OCI-M1 (cell line): ENCODE results near the gene BEND6.
"Not testable (repeated sequence)": the region's sequence is repeated elsewhere in the genome, so short reads cannot be mapped to it uniquely, and the experiment has no call there.

Experiments
- DNase-seq: peaks from one replicate; lab custom pipeline; 2025; lab: John Stamatoyannopoulos, UW

BEND6 gene

DNA sequence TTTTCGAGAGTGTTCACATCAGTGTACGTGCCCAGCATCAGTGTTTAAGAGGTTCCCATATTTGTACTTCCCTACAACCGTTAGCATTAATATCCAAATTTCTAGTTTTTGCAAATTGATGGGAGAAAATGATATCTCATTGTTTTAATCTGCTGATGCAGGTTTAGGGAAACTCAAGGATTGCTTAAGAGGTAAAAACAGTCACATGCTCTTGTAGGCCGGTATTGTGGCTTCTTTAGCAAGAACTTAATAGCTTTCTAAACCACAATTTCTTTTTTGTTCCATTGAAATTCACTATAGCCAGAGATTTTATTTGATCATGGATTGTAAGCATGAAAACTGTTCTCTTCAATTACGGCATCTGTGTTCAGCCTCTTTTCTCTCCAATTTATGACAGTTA, 29.5 kb downstream of the BEND6 start:
- peak; percentile 42 for DNase-seq

DNA sequence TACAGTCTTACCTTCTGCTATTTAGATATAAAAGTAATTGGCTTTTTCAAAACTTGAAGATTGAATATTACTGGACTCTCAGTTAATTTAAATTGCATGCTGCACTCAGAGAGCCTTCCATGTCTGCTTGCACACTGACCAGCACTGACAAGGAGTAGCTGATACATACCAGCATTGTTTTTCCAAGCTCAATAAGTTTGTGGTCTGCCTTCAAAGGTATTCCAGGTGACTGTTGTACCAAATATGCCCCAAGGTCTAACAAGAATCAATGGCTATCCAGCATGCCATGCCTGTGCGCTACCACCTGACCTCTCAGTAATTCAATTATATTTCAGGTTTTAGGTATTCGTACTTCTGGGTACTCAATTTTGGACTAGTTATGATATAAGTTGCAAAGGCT, 30.0 kb downstream of the BEND6 start:
- DNase-seq = no peak

DNA sequence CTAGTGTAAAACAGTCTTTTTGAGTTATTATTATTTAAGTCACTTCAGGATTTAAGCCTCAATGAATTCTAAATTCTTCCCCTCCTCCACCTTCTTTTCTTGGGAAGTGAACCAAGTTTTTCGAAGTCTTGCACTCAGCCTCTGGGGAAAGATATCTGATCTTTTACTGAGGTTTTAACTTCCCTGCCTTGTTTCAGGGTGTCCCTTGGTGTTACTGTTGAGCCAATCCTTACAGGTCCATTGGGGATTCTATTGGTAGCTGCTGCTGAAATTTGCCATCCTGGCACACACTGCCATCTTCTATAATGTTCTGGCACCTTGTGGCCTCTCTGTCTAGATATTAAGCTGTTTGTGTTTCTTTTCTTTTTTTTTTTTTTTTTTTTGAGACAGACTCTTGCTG, 31.7 kb downstream of the BEND6 start:
- peak; percentile 61 for DNase-seq

DNA sequence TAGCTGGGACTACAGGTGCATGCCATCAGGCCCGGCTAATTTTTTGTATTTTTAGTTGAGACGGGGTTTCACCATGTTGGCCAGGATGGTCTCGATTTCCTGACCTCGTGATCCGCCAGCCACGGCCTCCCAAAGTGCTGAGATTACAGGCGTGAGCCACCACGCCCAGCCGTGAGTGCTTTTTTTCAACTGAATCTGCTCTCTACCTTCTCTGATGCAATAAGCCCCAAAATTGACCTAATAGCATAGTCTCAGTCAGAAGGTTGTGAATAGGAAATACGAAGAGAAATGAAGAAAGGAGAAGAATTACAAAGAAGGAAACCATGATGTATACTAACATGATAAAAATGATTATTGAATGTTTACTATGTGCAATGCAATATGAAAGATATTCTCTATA, 33.2 kb downstream of the BEND6 start:
- peak; percentile 17 for DNase-seq

DNA sequence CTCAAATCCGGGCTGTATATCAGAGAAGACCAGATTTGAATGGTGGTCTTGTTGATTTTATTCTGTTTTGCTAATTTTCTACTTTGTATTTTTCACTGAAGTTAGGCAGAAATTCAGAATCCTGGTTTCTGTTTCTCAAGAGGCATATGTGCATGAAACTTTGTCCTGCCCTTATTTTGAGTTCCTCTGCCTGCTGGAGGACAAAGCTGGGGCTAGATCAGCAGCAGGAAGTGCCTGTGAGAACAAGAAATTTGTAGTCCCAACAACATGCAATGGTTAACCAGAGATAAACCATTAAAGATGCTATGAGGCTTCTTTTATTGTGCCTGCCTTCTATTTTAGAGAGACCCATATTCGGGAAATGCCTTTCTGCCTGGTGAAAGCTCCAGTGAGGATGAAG, 37.1 kb downstream of the BEND6 start:
- peak; percentile 35 for DNase-seq

DNA sequence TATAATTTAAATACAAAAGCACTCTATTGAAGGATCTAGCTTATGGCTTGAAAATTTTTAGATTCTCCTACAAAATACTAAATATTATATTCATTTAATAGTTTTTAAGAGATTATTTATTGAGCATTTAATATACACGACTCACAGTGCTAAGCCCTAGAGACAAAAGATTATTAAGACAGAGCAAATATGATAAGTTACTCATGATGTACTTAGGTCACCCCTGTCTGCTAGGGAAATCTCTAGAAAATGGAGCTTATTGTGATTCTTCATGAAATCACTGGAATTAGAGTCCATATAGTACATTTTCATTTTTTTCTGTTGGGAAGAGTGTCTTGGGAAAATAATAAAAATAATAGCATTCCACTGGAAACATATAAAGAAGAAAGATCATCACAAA, 37.8 kb downstream of the BEND6 start:
- DNase-seq = no peak

DNA sequence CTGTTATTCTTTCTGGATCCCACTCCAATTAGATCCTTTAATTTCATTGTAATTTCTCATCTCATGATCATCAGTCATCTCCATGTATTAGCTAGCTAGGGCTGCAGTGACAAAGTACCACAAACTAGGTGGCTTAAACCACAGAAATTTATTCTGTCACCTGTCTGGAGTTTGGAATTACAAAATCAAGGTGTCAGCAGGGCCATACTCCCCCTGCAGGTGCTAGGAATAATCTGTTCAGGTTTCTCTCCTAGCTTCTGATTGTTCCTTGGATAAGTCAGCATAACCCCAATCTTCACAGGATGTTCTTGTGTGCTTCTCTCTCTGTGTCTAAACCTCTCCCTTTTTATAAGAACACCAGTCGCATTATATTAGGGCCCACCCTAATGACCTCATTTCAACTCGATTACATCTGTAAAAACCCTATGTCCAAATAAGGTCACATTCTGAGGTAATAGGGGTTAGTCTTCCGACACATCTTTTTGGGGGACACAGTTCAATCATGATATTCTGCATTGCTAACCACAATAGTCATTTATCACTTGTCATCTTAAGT, 40.5 kb downstream of the BEND6 start:
- DNase-seq = no peak

DNA sequence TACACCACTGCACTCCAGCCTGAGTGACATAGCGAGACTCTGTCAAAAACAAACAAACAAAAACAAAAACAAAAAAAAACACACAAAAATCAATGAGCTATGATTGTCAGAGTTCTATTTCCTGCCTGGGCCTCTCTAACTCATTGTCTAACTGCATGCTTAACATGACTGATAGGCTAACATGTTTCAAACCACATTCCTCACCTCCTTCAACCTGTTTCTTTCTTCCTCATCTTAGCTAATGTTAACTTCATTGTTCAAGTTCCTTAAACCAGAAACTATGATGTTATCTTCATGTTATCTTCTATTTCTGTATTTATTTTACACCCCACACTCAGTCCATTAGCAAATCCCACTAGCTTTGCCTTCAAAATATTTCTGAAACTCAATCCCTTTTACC, 41.5 kb downstream of the BEND6 start:
- no peak for DNase-seq

DNA sequence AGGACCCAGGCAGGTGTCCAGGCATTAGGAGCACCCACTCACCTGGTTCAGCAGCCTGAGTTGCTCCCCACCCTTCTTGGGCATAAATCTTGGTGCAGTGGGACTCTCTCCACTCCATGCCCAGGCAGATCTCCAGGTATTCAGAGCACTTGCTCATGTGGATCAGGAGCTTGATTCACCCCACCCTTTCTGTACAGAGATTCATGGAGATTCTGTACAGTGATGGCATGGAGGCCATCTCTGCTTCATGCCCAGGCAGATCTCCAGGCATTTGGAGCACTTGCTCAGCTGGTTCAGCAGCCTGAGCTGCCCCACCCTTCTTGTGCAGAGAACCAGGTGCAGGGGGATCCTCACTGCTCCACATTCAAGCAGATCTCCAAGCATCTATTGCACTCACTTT, 44.1 kb downstream of the BEND6 start:
- no peak for DNase-seq

DNA sequence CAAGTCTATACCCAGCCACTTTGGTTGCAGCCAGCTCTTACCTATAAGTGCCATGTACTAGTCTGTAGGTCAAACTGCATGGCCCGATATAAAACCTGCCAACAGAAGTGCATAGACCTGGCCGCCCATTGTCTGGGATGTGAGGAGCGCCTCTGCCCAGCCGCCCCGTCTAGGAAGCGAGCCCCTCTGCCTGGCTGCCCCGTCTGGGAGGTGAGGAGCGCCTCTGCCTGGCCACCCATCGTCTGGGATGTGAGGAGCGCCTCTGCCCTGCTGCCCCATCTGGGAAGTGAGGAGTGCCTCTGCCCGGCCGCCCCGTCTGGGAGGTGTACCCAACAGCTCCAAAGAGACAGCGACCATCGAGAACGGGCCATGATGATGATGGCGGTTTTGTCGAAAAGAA, 44.8 kb downstream of the BEND6 start:
- not testable (repeated sequence) for DNase-seq

DNA sequence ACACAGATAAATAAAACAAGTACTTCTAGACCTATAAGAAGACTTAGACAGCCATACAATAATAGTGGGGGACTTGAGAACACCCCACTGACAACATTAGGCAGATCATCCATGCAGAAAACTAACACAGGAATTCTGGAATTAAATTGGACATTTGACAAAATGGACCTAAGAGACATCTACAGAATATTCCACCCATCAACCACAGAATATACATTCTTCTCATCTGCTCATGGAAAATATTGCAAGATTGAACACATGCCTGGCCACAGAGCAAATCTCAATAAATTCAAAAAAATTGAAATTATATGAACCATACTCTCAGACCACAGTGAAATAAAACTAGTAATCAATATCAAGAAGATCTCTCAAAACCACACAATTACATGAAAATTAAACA, 47.3 kb downstream of the BEND6 start:
- DNase-seq = no peak

DNA sequence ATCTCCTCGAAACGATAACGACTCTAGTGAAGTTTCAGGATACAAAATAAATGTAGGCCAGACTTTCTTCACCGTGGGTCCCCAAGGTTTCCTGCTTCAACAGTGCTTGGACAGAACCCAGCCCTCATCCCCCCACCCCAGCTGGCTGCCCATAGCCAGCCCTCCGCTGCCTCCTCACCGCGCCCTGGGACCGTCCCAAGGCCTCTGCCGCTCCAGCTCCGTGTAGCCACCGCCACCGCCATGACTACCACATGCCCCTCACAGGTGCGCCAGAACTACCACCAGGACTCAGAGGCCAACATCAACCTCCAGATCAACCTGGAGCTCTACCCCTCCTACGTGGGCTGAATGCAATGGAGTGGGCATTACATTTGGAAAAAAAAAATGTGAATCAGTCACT, 49.4 kb downstream of the BEND6 start:
- DNase-seq = no peak

DNA sequence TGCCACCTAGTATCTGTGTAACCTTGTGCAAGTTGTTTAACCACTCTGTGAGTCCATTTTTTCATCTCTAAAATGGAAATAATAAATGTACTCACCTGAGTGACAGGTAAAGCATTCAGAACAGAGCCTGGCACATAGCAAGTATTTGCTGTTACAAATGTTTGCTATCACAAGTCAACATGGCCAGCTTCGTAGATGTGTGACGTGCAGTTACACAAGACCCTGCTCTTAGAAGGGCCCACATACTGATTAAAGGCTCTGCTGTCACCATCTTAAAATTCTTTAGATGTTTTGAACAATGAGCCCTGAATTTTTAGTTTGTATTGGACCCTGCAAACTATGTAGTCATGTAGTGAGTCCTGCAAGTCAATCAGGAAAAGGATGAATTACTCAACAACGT, 51.2 kb downstream of the BEND6 start:
- no peak for DNase-seq

DNA sequence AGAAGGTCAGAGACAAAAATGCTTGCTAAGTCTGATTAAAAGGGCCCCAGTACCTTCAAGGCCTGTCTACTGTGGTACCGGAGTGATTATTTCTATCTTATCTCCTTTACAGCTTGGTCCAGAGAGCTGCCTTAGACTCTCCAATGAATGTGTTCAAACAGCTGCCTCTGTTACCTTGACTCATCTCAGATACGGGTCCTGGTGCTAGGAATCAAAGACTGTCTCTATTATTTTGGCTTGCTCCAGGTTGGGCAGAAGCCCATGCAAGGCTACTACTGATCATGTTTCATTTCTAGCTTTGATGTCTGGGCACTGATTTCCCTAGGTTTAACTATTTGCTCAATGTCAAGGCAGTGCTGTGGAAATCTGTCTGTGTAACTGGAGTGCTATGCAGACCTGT, 53.2 kb downstream of the BEND6 start:
- DNase-seq = not testable (repeated sequence)

DNA sequence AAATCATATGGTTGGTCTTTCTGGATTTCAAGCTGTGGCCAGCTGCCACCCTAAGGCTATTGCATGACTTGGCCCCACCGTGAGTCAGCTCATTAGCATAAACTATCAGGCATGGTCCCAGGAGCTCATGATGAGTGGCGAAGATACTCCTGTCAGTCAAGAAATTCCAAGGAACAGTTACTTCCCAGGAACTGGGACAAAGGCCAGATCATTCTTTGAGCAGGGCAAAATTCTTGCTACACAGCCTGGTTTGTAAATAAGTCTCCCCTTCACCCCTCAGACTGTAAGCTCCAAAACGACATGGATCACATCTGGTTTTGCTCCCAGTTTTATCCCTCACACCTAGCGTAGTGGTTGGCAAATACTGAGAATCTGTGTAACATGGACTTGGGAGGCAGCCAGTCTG, 58.6 kb downstream of the BEND6 start:
- DNase-seq = peak; percentile 38

DNA sequence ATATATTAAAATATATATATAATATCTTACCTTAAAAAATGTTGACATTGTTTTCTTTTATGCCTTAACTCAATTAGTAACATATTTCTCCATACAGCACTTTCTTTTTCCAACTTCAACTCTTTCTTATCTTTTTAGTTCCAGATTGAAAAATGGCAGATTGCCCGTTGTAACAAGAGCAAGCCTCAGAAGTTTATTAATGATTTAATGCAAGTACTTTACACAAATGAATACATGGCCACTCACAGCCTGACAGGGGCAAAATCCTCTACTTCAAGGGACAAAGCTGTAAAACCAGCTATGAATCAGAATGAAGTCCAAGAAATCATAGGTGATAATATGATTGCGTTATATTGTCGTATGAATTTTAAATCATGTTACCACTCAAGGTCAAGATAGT, 62.2 kb downstream of the BEND6 start:
- peak; percentile 72 for DNase-seq

DNA sequence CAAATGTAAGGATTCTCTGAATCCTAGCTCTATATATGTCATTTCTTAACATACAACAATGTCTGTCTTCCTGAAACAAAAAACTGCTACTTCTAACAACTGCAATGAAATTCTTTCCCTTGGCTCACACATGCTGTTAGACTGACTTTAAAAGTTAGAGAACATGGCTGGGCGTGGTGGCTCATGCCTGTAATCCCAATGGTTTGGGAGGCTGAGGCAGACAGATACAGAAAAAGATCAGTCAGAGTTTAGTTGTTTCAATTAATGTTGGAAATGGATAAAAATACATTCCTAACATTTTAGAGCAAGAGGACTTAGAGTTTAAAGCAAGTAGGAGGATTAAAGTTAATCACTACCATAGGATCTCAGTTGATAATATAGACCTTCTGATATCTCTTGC, 62.9 kb downstream of the BEND6 start:
- peak; percentile 19 for DNase-seq

DNA sequence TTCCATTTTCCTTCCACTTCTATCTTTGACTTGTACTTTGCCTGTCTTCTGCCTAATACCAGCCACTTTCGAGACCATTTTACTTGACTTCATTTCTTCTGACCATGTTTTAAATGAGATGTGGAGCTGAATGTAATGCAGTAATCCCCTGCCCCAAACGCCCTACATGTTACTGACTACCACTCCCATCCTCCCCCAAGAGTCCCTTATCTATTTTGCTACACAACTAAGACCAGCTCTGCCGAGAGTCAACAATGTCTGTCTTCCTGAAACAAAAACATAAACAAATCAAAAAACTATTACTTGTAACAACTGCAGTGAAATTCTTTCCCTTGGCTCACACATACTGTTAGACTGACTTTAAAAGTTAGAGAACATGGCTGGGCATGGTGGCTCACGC, 64.5 kb downstream of the BEND6 start:
- DNase-seq = peak; percentile 34

DNA sequence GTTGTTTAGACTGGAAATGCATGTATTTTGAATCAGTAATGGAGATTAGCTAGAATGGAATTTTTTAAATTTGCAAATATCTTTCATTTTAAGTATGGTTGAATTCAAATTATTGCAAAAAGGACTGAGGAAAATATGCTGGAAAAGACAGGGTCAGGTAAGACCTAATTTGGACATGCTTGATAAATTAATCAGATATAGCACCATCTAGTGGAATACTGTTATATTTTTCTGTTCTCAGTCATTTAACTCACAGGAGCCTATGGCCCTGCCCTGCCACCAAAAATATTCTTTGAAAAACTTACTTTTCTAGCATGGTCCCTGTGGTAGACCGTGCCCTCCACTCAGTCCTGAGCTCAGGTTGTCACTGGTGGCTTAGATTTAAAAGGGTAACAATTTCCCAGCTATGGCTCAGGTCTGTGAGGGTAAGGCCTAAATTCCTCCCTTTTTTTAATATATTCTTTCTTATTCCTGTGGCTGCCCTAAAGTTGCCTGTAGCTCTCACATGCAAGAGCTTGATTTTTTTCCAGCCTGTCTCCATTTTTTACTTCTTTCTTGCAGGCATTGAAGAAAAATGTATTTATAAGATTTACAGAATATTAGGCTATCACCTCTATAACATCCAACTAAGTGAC, 66.3 kb downstream of the BEND6 start:
- DNase-seq = peak; percentile 86

DNA sequence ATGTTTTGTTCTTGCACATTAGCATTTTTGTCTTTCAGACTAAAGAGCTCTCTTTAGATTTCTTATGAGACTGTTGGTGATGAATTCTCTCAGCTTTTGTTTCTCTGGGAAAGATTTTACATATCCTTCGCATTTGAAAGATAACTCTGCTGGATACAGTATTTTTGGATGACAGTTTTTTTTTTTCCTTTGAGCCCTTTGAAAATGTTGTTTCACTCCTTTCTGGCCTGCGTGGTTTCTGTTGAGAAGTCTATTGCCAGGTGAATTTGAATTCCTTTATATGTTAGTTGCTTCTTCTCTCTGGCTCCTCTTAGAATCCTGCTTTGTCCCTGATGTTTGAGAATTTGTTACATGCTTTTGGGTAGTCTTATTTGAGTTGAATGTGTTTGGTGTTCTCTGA, 69.4 kb downstream of the BEND6 start:
- no peak for DNase-seq

DNA sequence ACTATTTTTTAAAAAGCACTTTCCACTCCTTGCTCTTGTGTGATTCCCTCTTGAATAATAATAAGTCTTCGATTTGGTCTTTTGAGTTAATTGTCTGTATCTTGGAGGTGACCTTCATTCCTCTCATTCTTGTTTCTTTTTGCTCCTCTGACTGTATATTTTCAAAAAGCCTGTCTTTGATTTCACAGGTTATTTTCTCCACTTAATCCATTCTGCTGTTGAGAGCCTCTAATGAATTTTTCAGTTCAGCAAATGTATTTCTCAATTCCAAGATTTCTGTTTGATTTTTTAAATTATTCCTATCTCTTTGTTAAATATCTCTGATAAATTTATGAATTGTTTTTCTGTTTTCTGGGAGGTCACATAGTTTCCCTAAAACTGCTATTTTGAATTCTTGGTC, 69.9 kb downstream of the BEND6 start:
- DNase-seq = no peak

DNA sequence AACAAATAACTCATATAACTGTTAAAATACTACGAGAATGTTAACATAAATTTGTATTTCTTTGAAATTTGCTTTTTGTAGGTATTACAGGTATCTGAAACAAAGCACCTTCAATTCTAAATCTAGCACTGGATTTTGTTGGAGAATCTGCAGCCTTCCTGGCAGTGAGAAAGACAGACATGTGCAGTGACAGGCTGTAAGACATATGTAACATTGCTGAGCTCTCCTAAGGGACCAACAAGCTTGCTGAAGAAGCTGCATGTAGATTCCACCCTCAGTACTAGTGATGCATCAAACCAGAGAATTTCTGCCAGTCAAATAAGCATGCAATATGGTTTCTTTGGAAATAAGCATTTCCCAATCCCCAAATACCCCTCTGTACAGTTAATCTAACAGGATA, 71.1 kb downstream of the BEND6 start:
- no peak for DNase-seq

DNA sequence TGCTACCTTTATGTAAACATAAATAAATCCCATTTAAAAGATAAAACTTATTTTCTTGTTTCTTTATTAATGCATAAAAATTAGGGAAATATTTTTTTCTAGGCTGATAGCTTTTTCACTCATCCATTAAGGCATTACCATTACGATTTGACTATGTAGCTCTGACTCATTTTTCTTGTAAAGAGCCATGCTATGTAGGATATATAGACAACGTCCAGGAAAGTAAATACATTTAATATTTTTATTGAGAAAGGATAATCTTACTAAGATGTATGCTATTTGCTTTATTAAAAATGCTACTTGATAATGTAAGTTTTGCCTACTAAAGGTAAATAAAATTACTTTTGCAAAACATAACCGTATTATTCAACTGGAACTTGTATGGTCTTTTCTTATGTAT, 72.4 kb downstream of the BEND6 start:
- no peak for DNase-seq

DNA sequence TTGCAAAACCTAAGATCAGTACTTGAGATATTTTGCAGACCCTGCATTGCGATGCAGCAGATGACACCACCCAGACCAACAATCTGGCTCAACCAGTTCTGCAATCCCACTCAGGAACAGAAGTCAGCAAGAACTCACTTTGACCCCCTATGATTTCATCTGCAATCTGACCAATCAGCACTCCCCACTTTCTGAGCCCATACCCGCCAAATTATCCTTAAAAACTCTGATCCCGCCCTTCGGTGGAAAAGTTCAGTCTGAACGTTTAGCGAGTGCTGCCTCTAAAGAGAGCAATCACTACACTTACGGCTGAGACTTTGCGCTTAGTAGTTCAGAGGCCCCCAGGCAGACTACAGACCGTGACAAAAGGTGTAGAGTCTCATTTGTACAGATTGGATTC, 74.3 kb downstream of the BEND6 start:
- DNase-seq = no peak
